Trophoblast cell (in vitro differentiated cells and primary cell): ENCODE measurements around the gene FOXL3.

Experiments
- DNase-seq, 2 donors: peaks; one replicate each; pipeline ENCODE4 v3.0.0-alpha.2; 2016
- H2AFZ ChIP-seq: 2 replicates; pipeline ENCODE4 v1.6.1; 2013; ENCODE audit warnings: low read length, moderate library complexity, mild to moderate bottlenecking; ENCODE audit not compliant: insufficient read depth, poor library complexity
- H2AK5ac ChIP-seq: 2 replicates; pipeline ENCODE4 v1.6.1; 2013; ENCODE audit warnings: mild to moderate bottlenecking, low read length
- H2BK120ac ChIP-seq: 2 replicates; pipeline ENCODE4 v1.6.1; 2013; ENCODE audit warnings: low read length, mild to moderate bottlenecking, moderate library complexity; ENCODE audit not compliant: insufficient read depth, poor library complexity
- H2BK12ac ChIP-seq: 2 replicates; pipeline ENCODE4 v1.6.1; 2013; ENCODE audit warnings: mild to moderate bottlenecking, low read length, moderate library complexity
- H2BK5ac ChIP-seq: 2 replicates; pipeline ENCODE4 v1.6.1; 2013; ENCODE audit warnings: low read length, low read depth, moderate library complexity, mild to moderate bottlenecking; ENCODE audit not compliant: poor library complexity
- H3K14ac ChIP-seq: 2 replicates; pipeline ENCODE4 v1.6.1; 2013; ENCODE audit warnings: mild to moderate bottlenecking, low read length
- H3K18ac ChIP-seq: 2 replicates; pipeline ENCODE4 v1.6.1; 2013; ENCODE audit warnings: mild to moderate bottlenecking, low read length
- H3K23ac ChIP-seq: 2 replicates; pipeline ENCODE4 v1.6.1; 2013; ENCODE audit warnings: low read length
- H3K27ac ChIP-seq: 2 replicates; pipeline ENCODE4 v1.5.1; 2013; ENCODE audit warnings: low read depth, mild to moderate bottlenecking, inconsistent platforms, low read length, moderate library complexity
- H3K27me3 ChIP-seq: 2 replicates; pipeline ENCODE4 v1.6.1; 2013; ENCODE audit warnings: inconsistent platforms, mild to moderate bottlenecking, low read length, moderate library complexity; ENCODE audit not compliant: insufficient read depth
- H3K36me3 ChIP-seq, 2 experiments: 1 replicate in 1 of 2; 2 replicates in 1 of 2; pipeline ENCODE4 v1.6.1; 2013; ENCODE audit warnings: low read length in 2 of 2, mild to moderate bottlenecking in 2 of 2, moderate library complexity in 1 of 2; ENCODE audit not compliant: insufficient read depth in 2 of 2, control insufficient read depth in 1 of 2
- H3K4ac ChIP-seq: 2 replicates; pipeline ENCODE4 v1.6.1; 2013; ENCODE audit warnings: low read depth, mild to moderate bottlenecking, low read length, moderate library complexity
- H3K4me1 ChIP-seq, 2 experiments: 1 replicate in 1 of 2; 2 replicates in 1 of 2; pipeline ENCODE4 v1.6.1; 2013; ENCODE audit warnings: low read length in 2 of 2, mild to moderate bottlenecking in 2 of 2, moderate library complexity in 1 of 2; ENCODE audit not compliant: insufficient read depth in 2 of 2, control insufficient read depth in 1 of 2
- H3K4me2 ChIP-seq: 2 replicates; pipeline ENCODE4 v1.6.1; 2013; ENCODE audit warnings: inconsistent platforms, mild to moderate bottlenecking, low read length, moderate library complexity
- H3K4me3 ChIP-seq: 2 replicates; pipeline ENCODE4 v1.5.1; 2013; ENCODE audit warnings: mild to moderate bottlenecking, low read depth, low read length, inconsistent platforms
- H3K79me1 ChIP-seq: one replicate; pipeline ENCODE4 v1.6.1; 2013; ENCODE audit warnings: low read length
- H3K79me2 ChIP-seq: 2 replicates; pipeline ENCODE4 v1.6.1; 2013; ENCODE audit warnings: low read length, mild to moderate bottlenecking; ENCODE audit not compliant: control insufficient read depth, insufficient read depth, poor library complexity
- H3K9ac ChIP-seq: 2 replicates; pipeline ENCODE4 v1.6.1; 2013; ENCODE audit warnings: mild to moderate bottlenecking, low read length
- H3K9me3 ChIP-seq: 2 replicates; pipeline ENCODE4 v1.6.1; 2013; ENCODE audit warnings: low read depth, mild to moderate bottlenecking, control low read depth, inconsistent platforms, low read length; ENCODE audit not compliant: insufficient read depth
- H4K12ac ChIP-seq: 2 replicates; pipeline ENCODE4 v1.6.1; 2013; ENCODE audit warnings: low read depth, mild to moderate bottlenecking, low read length, moderate library complexity
- H4K8ac ChIP-seq: 2 replicates; pipeline ENCODE4 v1.6.1; 2013; ENCODE audit warnings: low read depth, mild to moderate bottlenecking, low read length, moderate library complexity
- H4K91ac ChIP-seq: one replicate; pipeline ENCODE4 v1.6.1; 2013; ENCODE audit warnings: low read depth, mild to moderate bottlenecking, low read length, moderate library complexity
- WGBS: extraction: QIAGEN DNeasy Blood & Tissue Kit; methylation state at CpG from one replicate; pipeline ENCODE4 v1.1.7; 2013; ENCODE audit warnings: missing lambda C conversion rate; ENCODE audit not compliant: insufficient read length, insufficient coverage; ENCODE audit errors: extremely low coverage; 5-methylcytosine and 5-hydroxymethylcytosine counted together

FOXL3 gene

DNA sequence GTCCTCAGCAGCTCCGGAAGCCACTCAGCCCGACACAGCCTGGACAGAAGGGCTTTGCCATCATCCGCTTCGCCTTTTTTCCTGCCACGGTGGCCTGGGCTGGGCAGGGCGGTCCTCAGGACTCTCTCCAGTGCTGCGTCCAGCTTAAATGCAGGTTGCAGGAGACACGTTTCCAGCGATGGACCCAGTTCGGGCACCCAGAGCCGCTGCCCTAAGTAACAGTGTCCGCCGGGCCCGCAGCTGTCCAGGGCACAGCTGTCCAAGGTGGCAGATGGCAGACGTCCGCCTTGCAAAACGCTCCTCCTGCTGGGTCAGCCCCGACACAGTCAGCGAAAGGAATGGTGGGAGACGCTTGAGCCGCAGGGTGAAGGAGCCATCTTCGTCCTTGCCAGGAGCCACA is 37.0 kb upstream of the FOXL3 start:
- WGBS, result no CpG with 5 or more reads among the region's 22 CpGs

DNA sequence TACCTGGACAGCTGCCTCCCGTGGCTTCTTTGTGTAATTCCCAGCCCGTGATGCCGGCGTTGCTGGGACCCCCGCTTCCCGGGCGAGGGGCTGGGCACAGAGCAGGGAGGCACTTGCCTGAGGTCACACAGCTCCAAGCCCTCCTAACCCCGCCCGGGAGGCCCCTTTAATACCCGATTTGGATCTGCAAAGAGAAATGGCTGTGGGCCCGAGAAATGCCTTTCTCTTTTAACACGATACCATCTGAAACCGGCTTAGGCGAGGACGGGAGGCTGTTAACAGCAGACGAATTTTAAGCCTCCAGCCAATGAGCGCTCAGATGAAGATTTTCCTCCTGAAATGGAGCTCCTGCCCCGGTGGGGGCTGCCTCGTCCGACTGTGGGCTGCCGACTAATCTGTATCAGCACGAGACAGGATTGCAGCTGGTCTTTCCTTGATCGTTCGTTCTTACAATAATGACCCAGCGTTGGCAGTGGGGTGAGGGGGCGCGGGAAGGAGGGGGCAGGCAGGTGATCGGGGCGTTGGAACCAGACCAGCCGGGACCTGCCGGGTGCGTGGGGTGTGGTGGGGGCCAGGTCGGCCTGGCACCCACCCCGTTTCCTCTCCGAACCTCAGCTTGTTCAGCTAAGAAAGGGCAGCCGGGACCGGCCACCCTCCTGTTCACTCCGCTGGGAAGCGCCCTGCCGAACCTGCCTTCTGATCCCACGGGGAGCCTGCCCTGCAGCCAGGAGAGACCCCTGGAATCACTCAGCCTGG is 36.2 kb upstream of the FOXL3 start:
- Histone ChIP-seq H3K4me1 (no peaks in the 10 kb centered on the region), H3K4me3 (no peak overlapping the region), H3K27me3 (no peaks in the 10 kb centered on the region), H2BK12ac (no peak overlapping the region), H3K9ac (no peak overlapping the region), H4K12ac (no peak overlapping the region), H3K79me2 (no peaks in the 10 kb centered on the region), H2BK5ac (no peak overlapping the region), H2BK120ac (no peak overlapping the region), H3K4me2 (no peak overlapping the region), H3K36me3 (no peaks in the 10 kb centered on the region), H3K23ac (no peak overlapping the region), H4K8ac (no peak overlapping the region), H3K18ac (no peak overlapping the region), H4K91ac (no peak overlapping the region), H3K9me3 (peaks cover 35% of the 10 kb centered on the region), H2AFZ (no peak overlapping the region), H3K14ac (no peak overlapping the region), H2AK5ac (no peak overlapping the region), H3K79me1 (no peaks in the 10 kb centered on the region), H3K4ac (no peak overlapping the region), H3K27ac (no peak overlapping the region)
- no peak for DNase-seq
- no CpG with 5 or more reads among the region's 41 CpGs for WGBS

More for the DNA sequence above, 37.0 kb upstream of the FOXL3 start:
- Histone ChIP-seq H3K27ac (no peak overlapping the region), H4K8ac (no peak overlapping the region), H3K79me1 (no peaks in the 10 kb centered on the region), H2BK5ac (no peak overlapping the region), H3K18ac (no peak overlapping the region), H3K36me3 (no peaks in the 10 kb centered on the region), H2BK12ac (no peak overlapping the region), H3K9ac (no peak overlapping the region), H3K4me2 (no peak overlapping the region), H3K4me3 (no peak overlapping the region), H3K79me2 (no peaks in the 10 kb centered on the region), H2AK5ac (no peak overlapping the region), H4K12ac (no peak overlapping the region), H3K4ac (no peak overlapping the region), H3K14ac (no peak overlapping the region), H3K23ac (no peak overlapping the region), H4K91ac (no peak overlapping the region), H2BK120ac (no peak overlapping the region), H3K27me3 (no peaks in the 10 kb centered on the region), H2AFZ (no peak overlapping the region), H3K4me1 (no peaks in the 10 kb centered on the region), H3K9me3 (peaks cover 32% of the 10 kb centered on the region)
- no peak for DNase-seq

DNA sequence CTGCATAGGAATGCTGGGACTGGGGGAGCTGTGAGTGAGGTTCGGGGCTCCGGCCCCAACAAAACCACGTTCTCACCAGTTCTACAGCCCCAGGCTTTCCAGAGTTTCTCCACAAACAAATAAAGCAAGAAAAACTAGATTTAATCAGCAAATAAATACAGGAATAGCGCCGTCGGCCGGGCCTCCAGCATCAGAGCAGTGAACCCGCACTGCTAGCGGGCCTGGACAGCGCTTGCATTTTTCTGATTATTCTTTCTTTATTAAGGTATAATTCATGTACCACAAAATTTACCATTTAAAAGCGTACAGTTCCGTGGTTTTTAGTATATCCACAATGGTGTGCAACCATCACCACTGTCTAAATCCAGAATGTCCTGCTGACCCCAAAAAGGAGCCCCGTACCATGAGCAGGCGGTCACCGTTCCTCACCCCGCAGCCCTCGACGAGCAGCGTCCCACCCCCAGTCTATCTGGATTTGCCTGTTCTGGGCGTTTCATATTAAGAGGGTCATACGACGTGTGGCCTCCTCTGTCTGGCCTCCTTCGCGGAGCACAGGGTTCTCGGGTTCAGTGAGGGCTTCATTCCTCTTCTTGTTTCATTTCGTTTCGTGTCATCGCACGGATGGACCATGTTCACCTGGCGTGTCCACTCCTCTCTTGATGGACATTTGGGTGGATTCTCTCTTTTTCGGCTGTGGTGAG is 35.5 kb upstream of the FOXL3 start:
- H3K27ac ChIP-seq, result no peak overlapping the region
- WGBS, result no CpG with 5 or more reads among the region's 31 CpGs
- no peak overlapping the region for H3K18ac ChIP-seq
- no peaks in the 10 kb centered on the region for H3K27me3 ChIP-seq
- peaks cover 39% of the 10 kb centered on the region for H3K9me3 ChIP-seq
- H2BK5ac ChIP-seq, result no peak overlapping the region
- H3K4me2 ChIP-seq, result no peak overlapping the region
- no peak overlapping the region for H4K8ac ChIP-seq
- H4K91ac ChIP-seq, result no peak overlapping the region
- H2AK5ac ChIP-seq, result no peak overlapping the region
- H3K9ac ChIP-seq, result no peak overlapping the region
- H3K4me1 ChIP-seq, result no peaks in the 10 kb centered on the region
- no peak overlapping the region for H3K23ac ChIP-seq
- no peak overlapping the region for H3K4me3 ChIP-seq
- H4K12ac ChIP-seq, result no peak overlapping the region
- DNase-seq, result no peak
- no peak overlapping the region for H3K14ac ChIP-seq
- no peak overlapping the region for H3K4ac ChIP-seq
- H3K79me2 ChIP-seq, result no peaks in the 10 kb centered on the region
- H2BK120ac ChIP-seq, result no peak overlapping the region
- no peak overlapping the region for H2BK12ac ChIP-seq
- no peaks in the 10 kb centered on the region for H3K36me3 ChIP-seq
- H3K79me1 ChIP-seq, result no peaks in the 10 kb centered on the region
- no peak overlapping the region for H2AFZ ChIP-seq

- H3K23ac ChIP-seq, result no peak overlapping the region
- no peak overlapping the region for H3K27ac ChIP-seq
- no peak overlapping the region for H3K4me2 ChIP-seq
- no peak overlapping the region for H2BK120ac ChIP-seq
- no peaks in the 10 kb centered on the region for H3K27me3 ChIP-seq
- no peaks in the 10 kb centered on the region for H3K4me1 ChIP-seq
- no peak for DNase-seq
- no peak overlapping the region for H3K4ac ChIP-seq
- H3K14ac ChIP-seq, result no peak overlapping the region
- H4K91ac ChIP-seq, result no peak overlapping the region
- peaks cover 44% of the 10 kb centered on the region for H3K9me3 ChIP-seq
- H4K8ac ChIP-seq, result no peak overlapping the region
- H4K12ac ChIP-seq, result no peak overlapping the region
- H2AFZ ChIP-seq, result no peak overlapping the region
- no peak overlapping the region for H3K18ac ChIP-seq
- no peaks in the 10 kb centered on the region for H3K79me2 ChIP-seq
- no peak overlapping the region for H3K4me3 ChIP-seq
- no peak overlapping the region for H2AK5ac ChIP-seq
- no CpG with 5 or more reads among the region's 19 CpGs for WGBS
- no peak overlapping the region for H2BK12ac ChIP-seq
- H2BK5ac ChIP-seq, result no peak overlapping the region
- no peaks in the 10 kb centered on the region for H3K36me3 ChIP-seq
- H3K79me1 ChIP-seq, result no peaks in the 10 kb centered on the region
- H3K9ac ChIP-seq, result no peak overlapping the region
These were observed 34.9 kb upstream of the FOXL3 start for GRCh38 chr7:255038-255435.
